Measurements from ENCODE around the gene CCKAR. TPM values are rescaled to one million over a fixed set of nuclear protein-coding genes. Genes with fewer than 3 reads are reported as not detected.

CCKAR gene
- not detected in 2 replicates for total RNA-seq

DNA sequence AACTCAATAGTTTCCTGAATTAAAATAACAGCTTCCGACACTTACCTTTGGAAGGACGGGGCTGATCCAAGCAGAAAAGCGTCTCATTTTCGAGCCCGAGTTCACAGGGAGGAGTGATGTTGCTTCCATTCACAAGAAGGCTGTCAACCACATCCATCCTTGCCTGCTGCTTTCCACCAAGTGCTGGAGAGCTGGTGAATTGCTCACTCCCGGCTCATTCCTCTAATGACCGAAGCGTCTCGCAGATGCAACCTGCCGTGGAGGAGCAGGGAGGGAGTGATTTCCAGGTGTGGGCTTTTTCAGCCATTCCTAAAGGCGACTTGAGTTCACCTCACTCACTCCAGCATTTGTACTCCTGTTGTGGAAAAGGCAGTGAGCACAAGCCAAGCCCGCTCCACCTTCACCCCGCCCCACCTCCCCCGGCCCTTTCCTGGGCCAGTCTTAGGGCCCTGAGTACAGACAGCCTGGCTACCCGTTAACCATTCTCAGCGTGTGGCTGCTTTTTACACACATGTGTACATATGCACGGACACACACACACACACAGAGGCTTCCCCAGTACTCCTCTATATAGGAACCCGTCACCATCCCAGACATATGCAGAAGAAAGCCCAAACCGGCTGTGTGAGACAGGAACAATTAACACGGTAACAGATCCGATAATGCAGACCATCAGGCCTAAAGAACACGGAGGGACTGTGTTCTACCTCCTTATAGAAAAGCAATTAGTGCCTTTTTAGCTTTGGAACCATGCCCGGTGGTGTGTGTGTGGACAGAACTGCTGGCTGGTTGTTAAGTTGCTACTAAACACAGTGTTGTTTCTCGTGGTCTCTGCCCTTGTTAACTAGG lies at the start of gene CCKAR:
CCKAR (minus strand) TSS at position 374 of the 849 bp plus-strand sequence; CDS start at position 157, 217 bp downstream.

Other genes starting within 250 kb of the CCKAR start
- gene RBPJ, start 169.5 kb downstream of the CCKAR start, total RNA-seq: 28.9 and 36.3 TPM in 2 replicates
- gene TBC1D19, start 93.6 kb upstream of the CCKAR start, total RNA-seq: 4.9 and 8.0 TPM in 2 replicates